Femur (tissue), 1 donor: Measurements from ENCODE around the gene OR4E1.
"Not testable (repeated sequence)": the region's sequence is repeated elsewhere in the genome, so short reads cannot be mapped to it uniquely, and the experiment has no call there.

Experiments
- DNase-seq: peaks from one replicate; pipeline ENCODE4 v3.0.0-alpha.2; 2017

OR4E1 gene, protein sequence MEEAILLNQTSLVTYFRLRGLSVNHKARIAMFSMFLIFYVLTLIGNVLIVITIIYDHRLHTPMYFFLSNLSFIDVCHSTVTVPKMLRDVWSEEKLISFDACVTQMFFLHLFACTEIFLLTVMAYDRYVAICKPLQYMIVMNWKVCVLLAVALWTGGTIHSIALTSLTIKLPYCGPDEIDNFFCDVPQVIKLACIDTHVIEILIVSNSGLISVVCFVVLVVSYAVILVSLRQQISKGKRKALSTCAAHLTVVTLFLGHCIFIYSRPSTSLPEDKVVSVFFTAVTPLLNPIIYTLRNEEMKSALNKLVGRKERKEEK

DNA sequence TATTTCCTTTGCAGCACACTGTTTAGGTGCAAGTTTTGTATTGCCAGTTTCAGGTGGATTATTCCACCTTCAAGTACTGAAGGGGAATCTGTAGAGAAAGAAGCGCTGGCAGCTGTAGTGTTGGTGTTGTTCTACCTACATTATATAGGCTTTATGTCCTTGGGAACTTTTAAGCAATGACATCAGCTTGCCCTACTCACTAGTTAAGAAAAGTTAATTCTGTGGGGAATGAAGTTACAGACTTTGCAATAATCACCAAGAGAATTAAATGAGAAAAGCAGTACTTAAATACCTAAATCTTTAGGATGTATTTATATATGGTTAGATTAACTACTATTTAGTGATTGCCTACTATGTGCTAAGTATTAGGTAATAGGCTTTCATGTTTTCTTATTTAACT, at the start of gene OR4E1:
Gene OR4E1 (minus strand): TSS at position 101 of the 400 bp plus-strand sequence. CDS start 2,883 bp downstream, outside the sequence.
- DNase-seq = no peak

GRCh38 chr14:21721504-21721903, 47.9 kb upstream of the OR4E1 start:
- no peak for DNase-seq

DNA sequence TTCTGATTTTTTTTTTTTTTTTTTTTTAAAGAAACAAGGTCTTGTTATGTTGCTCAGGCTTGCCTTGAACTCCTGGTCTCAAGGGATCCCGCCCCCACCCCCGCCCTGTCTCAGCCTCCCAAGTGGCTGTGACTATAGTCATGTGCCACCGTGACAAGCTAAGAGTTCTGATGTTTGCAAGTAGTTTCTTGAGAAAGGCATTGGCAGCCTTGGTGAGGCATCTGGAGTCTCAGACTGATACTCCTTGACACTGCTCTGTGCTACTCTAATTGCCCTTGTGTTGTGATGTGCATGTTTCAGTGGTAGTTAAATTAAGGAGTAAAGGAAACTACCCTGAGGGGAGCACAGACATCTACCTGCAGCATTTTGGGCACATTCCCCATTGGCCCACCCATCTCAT, 46.2 kb upstream of the OR4E1 start:
- no peak for DNase-seq

DNA sequence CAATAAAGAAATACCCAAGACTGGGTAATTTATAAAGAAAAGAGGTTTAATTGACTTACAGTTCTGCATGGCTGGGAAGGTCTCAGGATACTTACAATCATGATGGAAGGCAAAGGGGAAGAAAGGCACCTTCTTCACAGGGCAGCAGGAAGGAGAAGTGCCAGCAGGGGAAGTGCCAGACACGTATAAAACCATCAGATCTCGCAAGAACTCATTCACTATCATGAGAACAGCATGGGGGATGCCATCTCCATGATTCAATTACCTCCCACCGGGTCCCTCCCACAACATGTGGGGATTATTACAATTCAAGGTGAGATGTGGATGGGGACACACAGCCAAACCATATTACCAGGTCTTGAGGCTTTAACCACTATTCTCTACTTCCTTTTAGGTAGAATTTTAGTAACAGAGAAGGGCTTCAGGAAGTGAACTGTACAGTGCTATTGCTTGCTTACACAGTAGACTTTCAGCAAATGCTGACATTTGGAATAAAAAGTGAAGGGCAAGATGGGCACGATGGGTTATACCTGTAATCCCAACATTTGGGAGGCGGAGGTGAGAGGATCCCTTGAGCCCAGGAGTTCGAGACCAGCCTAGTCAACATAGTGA, 40.8 kb upstream of the OR4E1 start:
- no peak for DNase-seq

- no peak for DNase-seq
Observed at GRCh38 chr14:21712036-21712435, 38.4 kb upstream of the OR4E1 start.

DNA sequence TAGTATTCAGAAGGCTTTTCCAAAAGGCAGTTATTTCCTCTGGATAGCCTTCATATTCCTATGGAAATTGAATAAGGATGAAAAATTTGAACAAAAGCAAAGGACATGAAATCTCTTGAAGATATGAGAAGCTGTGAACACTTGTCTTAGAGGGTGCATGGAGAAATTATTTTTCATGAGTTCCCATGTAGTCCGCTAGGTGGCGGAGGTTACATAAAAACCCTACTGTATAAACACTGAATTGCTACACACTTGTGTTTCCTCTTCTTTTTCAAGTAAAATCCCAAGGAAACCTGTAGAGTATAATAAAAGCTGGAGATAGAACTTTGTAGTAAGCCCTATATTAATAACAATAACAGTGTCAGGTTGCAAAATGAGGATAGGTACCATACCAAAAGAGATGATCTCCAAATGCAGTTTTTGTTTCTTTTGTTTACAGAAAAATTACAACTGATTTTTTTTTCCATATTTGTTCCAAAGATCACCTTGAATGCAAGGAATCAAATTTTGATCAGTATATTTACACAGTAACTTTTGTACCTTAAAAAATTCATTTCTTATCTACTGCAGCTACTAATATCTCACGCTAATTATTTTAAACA, 37.8 kb upstream of the OR4E1 start:
- DNase-seq = no peak

GRCh38 chr14:21704338-21704737, 30.7 kb upstream of the OR4E1 start:
- DNase-seq = no peak

GRCh38 chr14:21703357-21704326, 30.0 kb upstream of the OR4E1 start:
- DNase-seq = no peak

- DNase-seq = no peak
Observed at GRCh38 chr14:21702316-21702715, 28.7 kb upstream of the OR4E1 start.

DNA sequence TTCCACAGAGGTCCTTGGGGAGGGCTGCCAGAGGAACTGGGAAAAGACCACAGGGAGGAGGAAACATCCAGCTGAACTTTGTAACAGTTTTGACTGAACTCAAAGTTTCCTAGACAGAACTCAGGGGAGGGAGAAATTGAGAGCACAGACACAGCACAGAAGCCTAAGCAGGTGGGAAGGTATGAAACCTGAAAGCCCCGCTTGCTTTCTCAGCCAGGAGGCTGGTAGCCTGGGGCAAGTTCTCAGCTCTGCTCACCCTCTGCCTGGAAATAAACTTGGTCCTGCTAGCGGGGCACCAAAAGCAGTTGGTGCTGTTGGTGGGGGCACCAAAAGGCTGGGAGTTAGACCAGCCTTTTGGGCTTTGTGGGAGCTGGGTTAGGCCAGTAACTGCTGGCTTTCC, 25.9 kb upstream of the OR4E1 start:
- DNase-seq = no peak

DNA sequence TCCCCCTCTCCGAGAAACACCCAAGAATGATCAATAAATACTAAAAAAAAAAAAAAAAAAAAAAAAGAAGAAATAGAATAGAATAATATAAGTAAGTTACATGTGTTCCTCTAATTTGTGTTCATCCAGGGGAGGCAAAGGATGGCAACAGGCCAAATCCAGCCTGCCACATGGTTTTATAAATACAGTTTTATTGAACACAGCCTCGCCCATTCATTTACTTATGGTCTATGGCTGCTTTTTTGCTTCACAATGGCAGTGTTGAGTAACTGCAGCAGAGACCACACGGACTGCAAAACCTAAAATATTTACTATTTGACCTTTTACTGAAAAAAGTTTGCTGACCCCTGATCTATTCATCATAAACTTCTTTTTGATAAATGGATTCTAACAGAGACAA, 24.9 kb upstream of the OR4E1 start:
- not testable (repeated sequence) for DNase-seq

GRCh38 chr14:21697662-21698061, 24.0 kb upstream of the OR4E1 start:
- not testable (repeated sequence) for DNase-seq

DNA sequence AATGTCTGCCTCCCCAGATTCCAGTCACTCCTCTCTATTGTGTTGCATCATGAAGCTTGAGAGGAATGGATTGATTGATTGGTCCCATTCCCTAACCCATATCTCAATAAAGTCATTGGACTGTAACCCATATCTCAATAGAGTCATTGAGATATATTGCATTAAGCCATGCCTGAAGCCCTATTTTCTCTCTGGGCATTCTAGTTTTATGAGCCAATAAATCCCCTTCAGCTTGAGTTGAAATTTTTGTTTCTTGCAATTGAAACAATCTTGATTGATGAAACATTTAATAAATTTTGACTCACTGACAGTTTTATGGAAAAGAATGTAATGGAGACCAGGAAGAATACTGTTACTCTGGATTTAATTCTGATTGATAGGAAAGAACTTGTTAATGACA, 20.8 kb upstream of the OR4E1 start:
- DNase-seq = no peak

- DNase-seq = no peak
Observed at GRCh38 chr14:21686468-21686867, 12.8 kb upstream of the OR4E1 start.

DNA sequence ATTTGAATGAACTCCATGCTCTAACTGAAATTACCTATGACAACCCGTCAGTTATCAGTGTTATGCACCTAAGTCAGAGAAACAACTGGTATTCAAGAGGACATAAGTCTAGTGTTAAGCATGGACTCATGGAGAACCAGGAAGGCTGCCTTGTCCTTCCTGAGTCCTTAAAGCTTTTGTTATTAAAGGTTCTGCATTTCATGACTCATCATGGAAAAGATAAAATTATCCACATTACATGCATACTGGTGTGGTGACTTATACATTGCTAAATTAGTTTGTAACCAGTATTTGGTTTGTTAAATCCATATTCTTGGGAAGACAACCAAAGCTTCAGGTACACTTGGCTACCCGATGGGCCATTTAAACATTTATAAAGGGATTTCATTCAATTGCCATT, 6.5 kb upstream of the OR4E1 start:
- DNase-seq = no peak

DNA sequence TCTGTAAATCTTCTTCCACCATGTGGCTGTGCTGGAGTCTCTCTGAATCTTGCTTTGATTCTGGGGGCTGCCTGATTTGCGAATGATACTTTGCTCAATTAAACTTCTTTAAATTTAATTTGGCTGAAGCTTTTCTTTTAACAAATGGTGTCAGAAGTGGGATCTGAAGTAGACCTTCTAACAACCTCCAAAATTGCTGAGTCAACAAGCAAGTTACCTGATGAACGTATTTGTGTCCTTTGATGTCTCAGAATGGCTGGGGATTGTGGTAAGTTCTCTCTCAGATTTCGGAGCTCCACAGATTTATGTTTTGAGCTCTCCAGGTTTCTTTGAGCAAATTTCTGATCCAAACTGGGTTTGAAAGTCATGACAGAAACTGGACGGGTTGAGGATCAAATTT, 1.9 kb upstream of the OR4E1 start:
- DNase-seq = no peak

DNA sequence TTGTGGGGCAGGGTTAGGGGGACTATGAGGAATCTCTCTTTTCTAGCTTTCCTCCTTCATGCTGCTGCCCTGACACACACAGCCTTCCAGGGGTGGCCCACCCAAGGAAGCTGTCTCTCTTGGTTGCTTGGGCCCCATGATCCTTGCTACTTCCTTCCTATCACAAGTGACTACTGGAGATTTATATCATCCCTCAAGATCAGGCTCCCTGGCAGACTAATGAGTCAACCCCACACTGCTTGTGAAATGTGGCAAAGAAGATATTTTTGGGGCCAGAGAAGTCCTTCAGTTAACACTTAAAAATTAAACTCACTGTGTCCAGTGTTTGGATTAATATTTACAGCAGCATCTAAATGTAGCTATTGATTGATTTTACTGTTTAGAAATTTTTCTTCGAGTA, 1.5 kb downstream of the OR4E1 start:
- DNase-seq = no peak

- DNase-seq = no peak
Observed at GRCh38 chr14:21671371-21671770, 2.2 kb downstream of the OR4E1 start.

- no peak for DNase-seq
Observed at GRCh38 chr14:21669284-21669683, 4.3 kb downstream of the OR4E1 start.

DNA sequence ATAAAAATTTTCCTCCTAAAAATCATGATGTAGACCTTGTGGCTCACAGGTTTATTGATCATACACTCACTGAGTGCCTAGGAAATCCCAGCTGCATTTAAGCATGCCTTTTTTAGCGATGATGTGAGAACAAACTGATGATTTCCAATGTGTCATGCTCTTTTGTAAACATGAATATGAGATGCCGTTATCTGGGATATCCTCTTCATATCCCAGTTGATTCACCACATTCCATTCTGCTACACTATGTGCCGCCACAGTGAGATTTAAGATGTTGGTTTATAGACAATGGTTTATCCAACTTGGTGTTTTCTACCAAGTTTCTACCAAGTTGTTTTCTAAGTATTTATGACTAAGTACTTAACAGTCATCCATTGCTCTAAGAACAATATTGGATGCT, 5.2 kb downstream of the OR4E1 start:
- DNase-seq = no peak

DNA sequence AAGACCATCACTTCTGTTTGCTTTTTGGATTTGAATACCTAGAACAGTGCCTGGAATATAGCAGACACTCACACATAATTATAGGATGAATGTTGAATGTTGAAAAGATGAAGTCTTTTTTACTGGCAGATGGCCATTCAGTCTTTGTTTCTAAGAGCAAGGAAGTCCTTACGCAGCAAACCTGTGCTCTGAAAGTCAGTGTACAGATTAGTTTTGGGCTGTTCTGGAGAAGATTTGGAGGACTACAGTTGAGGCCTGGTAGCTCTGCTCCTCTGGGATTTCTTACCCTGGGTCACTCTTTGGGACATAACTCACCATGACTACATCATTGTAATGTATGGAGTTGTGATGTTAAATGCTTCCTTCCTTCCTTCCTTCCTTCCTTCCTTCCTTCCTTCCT, 16.6 kb downstream of the OR4E1 start:
- no peak for DNase-seq

GRCh38 chr14:21654215-21654614, 19.4 kb downstream of the OR4E1 start:
- DNase-seq = no peak

GRCh38 chr14:21653331-21653885, 20.2 kb downstream of the OR4E1 start, which contains the start of gene OR4E2:
TSS of gene OR4E2 (plus strand) at chr14:21653835. CDS start at chr14:21665083, 11,248 bp downstream.
- DNase-seq = no peak
